GM23338 (cell line): ENCODE data around the gene PPFIA2. TPM values are rescaled to one million over a fixed set of nuclear protein-coding genes. Genes with fewer than 3 reads are reported as not detected.

Experiments
- ATAC-seq: fragments of 200-7000 bp; cut with Tn5 transposase; 3 replicates; pipeline ENCODE4 v1.9.1; 2020
- DNase-seq: peaks from one replicate; pipeline ENCODE4 v3.0.0-alpha.2; 2015; ENCODE audit warnings: low spot score
- H2AFZ ChIP-seq: fragments of 200-600 bp; sonication (generic); 2 replicates; pipeline ENCODE4 v1.8.0; 2016; ENCODE audit warnings: antibody characterized with exemption, mild to moderate bottlenecking, moderate library complexity
- H3F3A ChIP-seq: fragments of 200-600 bp; sonication (generic); replicated peaks from 2 replicates; pipeline ENCODE4 v1.8.0; 2017; ENCODE audit warnings: antibody characterized with exemption, mixed run types, low read depth
- H3K27ac ChIP-seq: fragments of 200-600 bp; sonication (generic); 2 replicates; pipeline ENCODE4 v1.6.1; 2016; ENCODE audit warnings: low read depth
- H3K27me3 ChIP-seq: fragments of 200-600 bp; sonication (generic); 2 replicates; pipeline ENCODE4 v1.8.0; 2016; ENCODE audit warnings: mild to moderate bottlenecking, mixed run types, moderate library complexity; ENCODE audit not compliant: insufficient read depth
- H3K36me3 ChIP-seq: fragments of 200-600 bp; sonication (generic); 2 replicates; pipeline ENCODE4 v1.8.0; 2016; ENCODE audit warnings: mild to moderate bottlenecking; ENCODE audit not compliant: insufficient read depth
- H3K4me1 ChIP-seq: fragments of 200-600 bp; sonication (generic); 2 replicates; pipeline ENCODE4 v1.8.0; 2016; ENCODE audit warnings: mild to moderate bottlenecking, moderate library complexity; ENCODE audit not compliant: insufficient read depth
- H3K4me2 ChIP-seq: fragments of 200-600 bp; sonication (generic); 2 replicates; pipeline ENCODE4 v1.7.1; 2017; ENCODE audit warnings: mixed run types
- H3K4me3 ChIP-seq: fragments of 200-600 bp; sonication (generic); 2 replicates; pipeline ENCODE4 v1.6.1; 2016; ENCODE audit warnings: mixed run types
- H3K79me2 ChIP-seq: fragments of 200-600 bp; sonication (generic); replicated peaks from 2 replicates; pipeline ENCODE4 v1.8.0; 2017; ENCODE audit warnings: mild to moderate bottlenecking; ENCODE audit not compliant: insufficient read depth
- H3K9me2 ChIP-seq: fragments of 200-600 bp; sonication (generic); 2 replicates; pipeline ENCODE4 v1.8.0; 2017; ENCODE audit not compliant: insufficient read depth
- H4K20me1 ChIP-seq: fragments of 200-600 bp; sonication (generic); replicated peaks from 2 replicates; pipeline ENCODE4 v1.8.0; 2017; ENCODE audit warnings: mild to moderate bottlenecking; ENCODE audit not compliant: insufficient read depth
- H3K27ac Mint-ChIP-seq: 2 replicates; pipeline ENCODE4 v1.8.0; 2020; ENCODE audit warnings: inconsistent platforms, mild to moderate bottlenecking, moderate library complexity, mixed read lengths
- H3K27me3 Mint-ChIP-seq: 3 replicates; pipeline ENCODE4 v1.8.0; 2022; ENCODE audit warnings: low read depth, mild to moderate bottlenecking, moderate library complexity, mixed read lengths, inconsistent platforms; ENCODE audit not compliant: insufficient read depth, poor library complexity
- H3K36me3 Mint-ChIP-seq: 3 replicates; pipeline ENCODE4 v1.8.0; 2021; ENCODE audit warnings: low read depth, mild to moderate bottlenecking, inconsistent platforms, moderate library complexity, mixed read lengths
- H3K4me1 Mint-ChIP-seq: 3 replicates; pipeline ENCODE4 v1.8.0; 2020; ENCODE audit warnings: mild to moderate bottlenecking, inconsistent platforms, mixed read lengths
- H3K4me3 Mint-ChIP-seq: 3 replicates; pipeline ENCODE4 v1.8.0; 2021; ENCODE audit warnings: moderate library complexity, mild to moderate bottlenecking, inconsistent platforms, mixed read lengths
- H3K9me3 Mint-ChIP-seq: 3 replicates; pipeline ENCODE4 v1.8.0; 2020; ENCODE audit warnings: moderate library complexity, mild to moderate bottlenecking, inconsistent platforms, mixed read lengths
- CREB1 ChIP-seq: fragments of 250-450 bp; sonication (Bioruptor Pico); IDR thresholded peaks from 2 replicates; pipeline ENCODE4 v1.5.0; 2020; ENCODE audit warnings: low read depth, mild to moderate bottlenecking, moderate library complexity
- EZH2 ChIP-seq: fragments of 200-600 bp; sonication (generic); IDR thresholded peaks from one replicate; pipeline ENCODE4 v1.8.0; 2017; ENCODE audit warnings: antibody characterized with exemption, mild to moderate bottlenecking, low read depth; ENCODE audit not compliant: unreplicated experiment
- EZH2phosphoT487 ChIP-seq: fragments of 200-600 bp; sonication (generic); IDR thresholded peaks from one replicate; pipeline ENCODE4 v1.8.1; 2018; ENCODE audit warnings: antibody characterized with exemption; ENCODE audit not compliant: unreplicated experiment
- JUNB ChIP-seq: IDR thresholded peaks from one replicate; pipeline ENCODE4 v1.6.1; 2016; ENCODE audit warnings: antibody characterized with exemption; ENCODE audit not compliant: unreplicated experiment
- NANOG ChIP-seq: IDR thresholded peaks from 2 replicates; pipeline ENCODE4 v1.6.1; 2016; ENCODE audit warnings: antibody characterized with exemption, borderline replicate concordance
- POLR2AphosphoS5 ChIP-seq: IDR thresholded peaks from 2 replicates; pipeline ENCODE4 v1.6.1; 2016; ENCODE audit warnings: antibody characterized with exemption, low read depth
- REST ChIP-seq: IDR thresholded peaks from one replicate; pipeline ENCODE4 v1.6.1; 2018; ENCODE audit warnings: antibody characterized with exemption; ENCODE audit not compliant: unreplicated experiment
- STAT1 ChIP-seq: IDR thresholded peaks from one replicate; pipeline ENCODE4 v1.6.1; 2016; ENCODE audit warnings: antibody characterized with exemption; ENCODE audit not compliant: unreplicated experiment
- ZNF114 ChIP-seq: fragments of 250-450 bp; sonication (Bioruptor Pico); IDR thresholded peaks from 2 replicates; pipeline ENCODE4 v1.5.0; 2020; ENCODE audit warnings: mild to moderate bottlenecking, moderate library complexity
- ZNF331 ChIP-seq: fragments of 250-450 bp; sonication (Bioruptor Pico); IDR thresholded peaks from 2 replicates; pipeline ENCODE4 v1.5.0; 2020; ENCODE audit warnings: low read depth, mild to moderate bottlenecking, moderate library complexity
- polyA plus RNA-seq: library from polyadenylated mRNA; unstranded; fragments of >200 nt; fragmentation: Nextera tagmentation; extraction: Ambion mirVana; gene quantifications from 2 replicates; pipeline ENCODE4 v1.2.1, GENCODE V29; 2016
- total RNA-seq: library from RNA; depleted of rRNA; stranded (reverse); fragments of >200 nt; shearing (Covaris generic); gene quantifications from 2 replicates; pipeline ENCODE4 v1.2.3, GENCODE V29; 2014
- TF ChIP-seq, protein P1 (sequence below), 2 experiments: fragments of 200-600 bp in 1 of 2; sonication (generic) in 1 of 2; conservative IDR thresholded peaks; 2 replicates each; pipeline versions ENCODE4 v1.5.1 to v1.6.1; 2016 to 2017; ENCODE audit warnings: antibody characterized with exemption in 2 of 2, low read depth in 2 of 2, mild to moderate bottlenecking in 2 of 2, moderate library complexity in 1 of 2
- TF ChIP-seq, protein P2 (sequence below): IDR thresholded peaks from 2 replicates; pipeline ENCODE4 v1.6.1; 2016; ENCODE audit warnings: antibody characterized with exemption
- TF ChIP-seq, protein P3 (sequence below): fragments of 250-450 bp; sonication (Bioruptor Pico); IDR thresholded peaks from 2 replicates; pipeline ENCODE4 v1.5.0; 2020; ENCODE audit warnings: mild to moderate bottlenecking, moderate library complexity

The PPFIA2 gene
- total and polyA plus RNA-seq, 2 experiments from 2014 or later: 5.4 to 7.2 TPM

DNA sequence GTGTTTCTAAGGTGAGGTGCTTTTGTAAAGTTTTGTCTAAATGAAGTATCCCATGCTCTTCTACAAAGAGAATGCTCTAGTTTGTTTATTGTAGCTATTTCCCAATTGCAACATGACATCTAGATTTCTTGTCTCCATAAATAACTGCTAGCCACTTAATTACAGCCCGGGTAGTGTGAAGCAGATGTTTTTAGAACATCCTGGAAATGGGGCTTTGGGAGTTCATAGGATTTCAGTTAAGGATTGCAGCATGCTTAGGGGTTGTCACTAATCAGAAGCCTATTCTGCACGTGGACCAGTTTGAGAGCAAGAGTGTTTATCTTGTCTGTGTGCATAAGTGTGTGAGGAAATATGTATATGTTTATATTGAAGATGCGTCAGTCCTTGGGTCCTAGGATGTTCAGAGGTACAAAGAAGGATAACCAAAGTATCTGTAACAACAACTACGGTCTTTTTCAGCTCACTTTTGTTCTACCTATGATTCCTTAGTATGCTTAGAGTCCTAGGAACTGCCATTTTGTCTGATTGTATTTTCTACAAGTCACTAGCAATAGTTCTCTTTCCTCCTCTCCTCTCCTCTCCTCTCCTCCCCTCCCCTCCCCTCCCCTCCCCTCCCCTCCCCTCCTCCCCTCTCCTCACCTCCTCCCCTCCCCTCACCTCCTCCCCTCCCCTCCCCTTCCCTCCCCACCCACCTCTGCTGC lies 546.0 kb downstream of the PPFIA2 start:
- no peaks in the 10 kb centered on the region for H3K36me3 ChIP-seq
- H3K27me3 ChIP-seq: no peaks in the 10 kb centered on the region
- no peak overlapping the region for H3K4me2 ChIP-seq
- H3K27ac ChIP-seq: no peak overlapping the region
- H3K9me3 Mint-ChIP-seq: no peaks in the 10 kb centered on the region
- H3K79me2 ChIP-seq: no peaks in the 10 kb centered on the region
- H3K4me1 Mint-ChIP-seq: peaks cover 41% of the 10 kb centered on the region
- H4K20me1 ChIP-seq: no peaks in the 10 kb centered on the region
- no peak overlapping the region for H3K4me3 Mint-ChIP-seq
- H3K27ac Mint-ChIP-seq: no peak overlapping the region
- no peaks in the 10 kb centered on the region for H3K9me2 ChIP-seq
- H3K36me3 Mint-ChIP-seq: no peaks in the 10 kb centered on the region; the same call in 2 of the 3 replicates
- no peak overlapping the region for H2AFZ ChIP-seq
- ATAC-seq (no peak), DNase-seq (no peak)
- H3F3A ChIP-seq: no peaks in the 10 kb centered on the region
- peaks cover 2% of the 10 kb centered on the region for H3K27me3 Mint-ChIP-seq
- peaks cover 37% of the 10 kb centered on the region for H3K4me1 ChIP-seq
- no peak overlapping the region for H3K4me3 ChIP-seq
- no peak for TF ChIP-seq CREB1 (CRISPR knock-in tag)
- TF ChIP-seq, protein P1, sequence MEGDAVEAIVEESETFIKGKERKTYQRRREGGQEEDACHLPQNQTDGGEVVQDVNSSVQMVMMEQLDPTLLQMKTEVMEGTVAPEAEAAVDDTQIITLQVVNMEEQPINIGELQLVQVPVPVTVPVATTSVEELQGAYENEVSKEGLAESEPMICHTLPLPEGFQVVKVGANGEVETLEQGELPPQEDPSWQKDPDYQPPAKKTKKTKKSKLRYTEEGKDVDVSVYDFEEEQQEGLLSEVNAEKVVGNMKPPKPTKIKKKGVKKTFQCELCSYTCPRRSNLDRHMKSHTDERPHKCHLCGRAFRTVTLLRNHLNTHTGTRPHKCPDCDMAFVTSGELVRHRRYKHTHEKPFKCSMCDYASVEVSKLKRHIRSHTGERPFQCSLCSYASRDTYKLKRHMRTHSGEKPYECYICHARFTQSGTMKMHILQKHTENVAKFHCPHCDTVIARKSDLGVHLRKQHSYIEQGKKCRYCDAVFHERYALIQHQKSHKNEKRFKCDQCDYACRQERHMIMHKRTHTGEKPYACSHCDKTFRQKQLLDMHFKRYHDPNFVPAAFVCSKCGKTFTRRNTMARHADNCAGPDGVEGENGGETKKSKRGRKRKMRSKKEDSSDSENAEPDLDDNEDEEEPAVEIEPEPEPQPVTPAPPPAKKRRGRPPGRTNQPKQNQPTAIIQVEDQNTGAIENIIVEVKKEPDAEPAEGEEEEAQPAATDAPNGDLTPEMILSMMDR (conservative IDR thresholded peaks at IDR 0.05; ENCODE audit: low read depth in 2 of 2): no peak
- TF ChIP-seq ZNF114 (CRISPR knock-in tag): no peak
- TF ChIP-seq REST: no peak
- TF ChIP-seq, protein P2, sequence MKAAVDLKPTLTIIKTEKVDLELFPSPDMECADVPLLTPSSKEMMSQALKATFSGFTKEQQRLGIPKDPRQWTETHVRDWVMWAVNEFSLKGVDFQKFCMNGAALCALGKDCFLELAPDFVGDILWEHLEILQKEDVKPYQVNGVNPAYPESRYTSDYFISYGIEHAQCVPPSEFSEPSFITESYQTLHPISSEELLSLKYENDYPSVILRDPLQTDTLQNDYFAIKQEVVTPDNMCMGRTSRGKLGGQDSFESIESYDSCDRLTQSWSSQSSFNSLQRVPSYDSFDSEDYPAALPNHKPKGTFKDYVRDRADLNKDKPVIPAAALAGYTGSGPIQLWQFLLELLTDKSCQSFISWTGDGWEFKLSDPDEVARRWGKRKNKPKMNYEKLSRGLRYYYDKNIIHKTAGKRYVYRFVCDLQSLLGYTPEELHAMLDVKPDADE: no peak
- no peak for TF ChIP-seq EZH2
- TF ChIP-seq POLR2AphosphoS5: no peak
- TF ChIP-seq JUNB: no peak
- no peak for TF ChIP-seq NANOG
- no peak for TF ChIP-seq ZNF331 (CRISPR knock-in tag)
- TF ChIP-seq, protein P3, sequence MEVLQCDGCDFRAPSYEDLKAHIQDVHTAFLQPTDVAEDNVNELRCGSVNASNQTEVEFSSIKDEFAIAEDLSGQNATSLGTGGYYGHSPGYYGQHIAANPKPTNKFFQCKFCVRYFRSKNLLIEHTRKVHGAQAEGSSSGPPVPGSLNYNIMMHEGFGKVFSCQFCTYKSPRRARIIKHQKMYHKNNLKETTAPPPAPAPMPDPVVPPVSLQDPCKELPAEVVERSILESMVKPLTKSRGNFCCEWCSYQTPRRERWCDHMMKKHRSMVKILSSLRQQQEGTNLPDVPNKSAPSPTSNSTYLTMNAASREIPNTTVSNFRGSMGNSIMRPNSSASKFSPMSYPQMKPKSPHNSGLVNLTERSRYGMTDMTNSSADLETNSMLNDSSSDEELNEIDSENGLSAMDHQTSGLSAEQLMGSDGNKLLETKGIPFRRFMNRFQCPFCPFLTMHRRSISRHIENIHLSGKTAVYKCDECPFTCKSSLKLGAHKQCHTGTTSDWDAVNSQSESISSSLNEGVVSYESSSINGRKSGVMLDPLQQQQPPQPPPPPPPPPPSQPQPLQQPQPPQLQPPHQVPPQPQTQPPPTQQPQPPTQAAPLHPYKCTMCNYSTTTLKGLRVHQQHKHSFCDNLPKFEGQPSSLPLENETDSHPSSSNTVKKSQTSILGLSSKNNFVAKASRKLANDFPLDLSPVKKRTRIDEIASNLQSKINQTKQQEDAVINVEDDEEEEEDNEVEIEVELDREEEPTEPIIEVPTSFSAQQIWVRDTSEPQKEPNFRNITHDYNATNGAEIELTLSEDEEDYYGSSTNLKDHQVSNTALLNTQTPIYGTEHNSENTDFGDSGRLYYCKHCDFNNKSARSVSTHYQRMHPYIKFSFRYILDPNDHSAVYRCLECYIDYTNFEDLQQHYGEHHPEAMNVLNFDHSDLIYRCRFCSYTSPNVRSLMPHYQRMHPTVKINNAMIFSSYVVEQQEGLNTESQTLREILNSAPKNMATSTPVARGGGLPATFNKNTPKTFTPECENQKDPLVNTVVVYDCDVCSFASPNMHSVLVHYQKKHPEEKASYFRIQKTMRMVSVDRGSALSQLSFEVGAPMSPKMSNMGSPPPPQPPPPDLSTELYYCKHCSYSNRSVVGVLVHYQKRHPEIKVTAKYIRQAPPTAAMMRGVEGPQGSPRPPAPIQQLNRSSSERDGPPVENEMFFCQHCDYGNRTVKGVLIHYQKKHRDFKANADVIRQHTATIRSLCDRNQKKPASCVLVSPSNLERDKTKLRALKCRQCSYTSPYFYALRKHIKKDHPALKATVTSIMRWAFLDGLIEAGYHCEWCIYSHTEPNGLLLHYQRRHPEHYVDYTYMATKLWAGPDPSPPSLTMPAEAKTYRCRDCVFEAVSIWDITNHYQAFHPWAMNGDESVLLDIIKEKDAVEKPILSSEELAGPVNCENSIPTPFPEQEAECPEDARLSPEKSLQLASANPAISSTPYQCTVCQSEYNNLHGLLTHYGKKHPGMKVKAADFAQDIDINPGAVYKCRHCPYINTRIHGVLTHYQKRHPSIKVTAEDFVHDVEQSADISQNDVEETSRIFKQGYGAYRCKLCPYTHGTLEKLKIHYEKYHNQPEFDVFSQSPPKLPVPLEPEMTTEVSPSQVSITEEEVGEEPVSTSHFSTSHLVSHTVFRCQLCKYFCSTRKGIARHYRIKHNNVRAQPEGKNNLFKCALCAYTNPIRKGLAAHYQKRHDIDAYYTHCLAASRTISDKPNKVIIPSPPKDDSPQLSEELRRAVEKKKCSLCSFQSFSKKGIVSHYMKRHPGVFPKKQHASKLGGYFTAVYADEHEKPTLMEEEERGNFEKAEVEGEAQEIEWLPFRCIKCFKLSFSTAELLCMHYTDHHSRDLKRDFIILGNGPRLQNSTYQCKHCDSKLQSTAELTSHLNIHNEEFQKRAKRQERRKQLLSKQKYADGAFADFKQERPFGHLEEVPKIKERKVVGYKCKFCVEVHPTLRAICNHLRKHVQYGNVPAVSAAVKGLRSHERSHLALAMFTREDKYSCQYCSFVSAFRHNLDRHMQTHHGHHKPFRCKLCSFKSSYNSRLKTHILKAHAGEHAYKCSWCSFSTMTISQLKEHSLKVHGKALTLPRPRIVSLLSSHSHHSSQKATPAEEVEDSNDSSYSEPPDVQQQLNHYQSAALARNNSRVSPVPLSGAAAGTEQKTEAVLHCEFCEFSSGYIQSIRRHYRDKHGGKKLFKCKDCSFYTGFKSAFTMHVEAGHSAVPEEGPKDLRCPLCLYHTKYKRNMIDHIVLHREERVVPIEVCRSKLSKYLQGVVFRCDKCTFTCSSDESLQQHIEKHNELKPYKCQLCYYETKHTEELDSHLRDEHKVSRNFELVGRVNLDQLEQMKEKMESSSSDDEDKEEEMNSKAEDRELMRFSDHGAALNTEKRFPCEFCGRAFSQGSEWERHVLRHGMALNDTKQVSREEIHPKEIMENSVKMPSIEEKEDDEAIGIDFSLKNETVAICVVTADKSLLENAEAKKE: no peak
- no peak for TF ChIP-seq STAT1
- TF ChIP-seq EZH2phosphoT487: no peak
